Lung (tissue), 4 donors: ENCODE measurements around the gene CHD9NB. TPM values are rescaled to one million over a fixed set of nuclear protein-coding genes. Genes with fewer than 3 reads are reported as not detected.

Experiments
- polyA plus RNA-seq, 2 donors: library from polyadenylated mRNA; stranded (reverse); fragments of 200-250 nt; gene quantifications; one replicate each; pipeline ENCODE4 v1.2.1, GENCODE V29; 2013
- total RNA-seq, 2 donors: library from RNA; depleted of rRNA in 1 of 2; stranded (reverse); fragments of >200 nt in 1 of 2; gene quantifications; one replicate each; pipeline ENCODE4 v1.2.1, GENCODE V29; 2014 to 2021
- donor health status: Bipolar disorder and iron deficiency.
- donor health status: healthy.
- donor health status: DM: yes; HTN: yes; CAD: no.

Gene CHD9NB
- total and polyA plus RNA-seq, 4 donors = 19.8 to 34.8 (median 29.9) TPM

Other genes with a start within 250 kb of the CHD9NB start
- 100 to 1,000 TPM in 1 of 2 donors, 10 to 100 TPM in 1; 57.7 to 138 TPM for gene CHD9, start 2.1 kb upstream of the CHD9NB start, total RNA-seq
- 10 to 100 TPM; 12.7 to 21.1 TPM for gene CHD9, start 2.1 kb upstream of the CHD9NB start, polyA plus RNA-seq